GM20000 (cell line): ENCODE data around the gene BTN1A1.
"Not testable (repeated sequence)": the region's sequence is repeated elsewhere in the genome, so short reads cannot be mapped to it uniquely, and the experiment has no call there.

Experiments used
- DNase-seq: peaks from one replicate; pipeline ENCODE4 v3.0.0; 2012; ENCODE audit warnings: low spot score
- CTCF ChIP-seq: IDR thresholded peaks from 2 replicates; pipeline ENCODE4 v1.5.1; 2012; ENCODE audit warnings: mild to moderate bottlenecking, control low read depth; ENCODE audit errors: extremely low read depth, missing control alignments

BTN1A1 gene

GRCh38 chr6:26459023-26459810, 40.9 kb upstream of the BTN1A1 start:
- no peak for TF ChIP-seq CTCF
- DNase-seq, result no peak

- not testable (repeated sequence) for DNase-seq
Measured at GRCh38 chr6:26461353-26461752, 38.8 kb upstream of the BTN1A1 start.

- no peak for DNase-seq
- no peak for TF ChIP-seq CTCF
Measured at GRCh38 chr6:26464014-26464413, 36.1 kb upstream of the BTN1A1 start.

- no peak for TF ChIP-seq CTCF
- DNase-seq, result no peak
Measured at GRCh38 chr6:26464416-26465131, 35.5 kb upstream of the BTN1A1 start.

- DNase-seq, result no peak
- TF ChIP-seq CTCF, result no peak
Measured at GRCh38 chr6:26465776-26466175, 34.3 kb upstream of the BTN1A1 start.

GRCh38 chr6:26468829-26469228, 31.3 kb upstream of the BTN1A1 start:
- no peak for TF ChIP-seq CTCF
- DNase-seq, result no peak

- TF ChIP-seq CTCF, result no peak
Measured at GRCh38 chr6:26470643-26471042, 29.5 kb upstream of the BTN1A1 start.

More at GRCh38 chr6:26470643-26471042, 29.5 kb upstream of the BTN1A1 start:
- DNase-seq, result no peak
